ENCODE results near the gene KRT76. TPM values are rescaled to one million over a fixed set of nuclear protein-coding genes. Genes with fewer than 3 reads are reported as not detected.

KRT76 gene
- total RNA-seq, 4 donors from 2014 or later: not detected

GRCh38 chr12:52799505-52800211 is 22.5 kb upstream of the KRT76 start:
- intact Hi-C loops (cut with DNase I; ENCODE audit: low total_unique reads): no loop called here
- Histone ChIP-seq H3K36me3 (no peaks in the 10 kb centered on the region), H3K27ac (no peak overlapping the region), H3K4me1 (no peaks in the 10 kb centered on the region), H3K9me3 (no peaks in the 10 kb centered on the region), H3K27me3 (no peaks in the 10 kb centered on the region), H3K4me3 (no peak overlapping the region)
- DNase-seq: no peak
- TF ChIP-seq POLR2A (IDR thresholded peaks at IDR 0.05) (no peak), CTCF (IDR thresholded peaks at IDR 0.05) (no peak)

GRCh38 chr12:52798671-52799504 is 21.7 kb upstream of the KRT76 start:
- no peaks in the 10 kb centered on the region for H3K4me1 ChIP-seq
- H3K4me3 ChIP-seq: no peak overlapping the region
- intact Hi-C loops (cut with DNase I; ENCODE audit: low total_unique reads): no loop called here
- H3K36me3 ChIP-seq: no peaks in the 10 kb centered on the region
- no peak overlapping the region for H3K27ac ChIP-seq
- no peaks in the 10 kb centered on the region for H3K9me3 ChIP-seq
- no peaks in the 10 kb centered on the region for H3K27me3 ChIP-seq
- TF ChIP-seq CTCF (IDR thresholded peaks at IDR 0.05): no peak
- TF ChIP-seq POLR2A (IDR thresholded peaks at IDR 0.05): no peak
- DNase-seq: no peak

- no peak overlapping the region for H3K4me3 ChIP-seq
- H3K36me3 ChIP-seq: no peaks in the 10 kb centered on the region
- H3K4me1 ChIP-seq: no peaks in the 10 kb centered on the region
- H3K27ac ChIP-seq: no peak overlapping the region
- H3K27me3 ChIP-seq: no peaks in the 10 kb centered on the region
- no peaks in the 10 kb centered on the region for H3K9me3 ChIP-seq
- DNase-seq: no peak
- no peak for TF ChIP-seq CTCF (IDR thresholded peaks at IDR 0.05)
- no peak for TF ChIP-seq POLR2A (IDR thresholded peaks at IDR 0.05)
- intact Hi-C loops (cut with DNase I; ENCODE audit: low total_unique reads): no loop called here
These were observed 21.0 kb upstream of the KRT76 start for GRCh38 chr12:52798003-52798670.

- Histone ChIP-seq H3K9me3 (no peaks in the 10 kb centered on the region), H3K4me3 (no peak overlapping the region), H3K36me3 (no peaks in the 10 kb centered on the region), H3K4me1 (no peaks in the 10 kb centered on the region), H3K27me3 (no peaks in the 10 kb centered on the region), H3K27ac (no peak overlapping the region)
- no peak for TF ChIP-seq CTCF (IDR thresholded peaks at IDR 0.05)
- no peak for TF ChIP-seq POLR2A (IDR thresholded peaks at IDR 0.05)
- DNase-seq: no peak
- intact Hi-C loops (cut with DNase I; ENCODE audit: low total_unique reads): no loop called here
These were observed 20.4 kb upstream of the KRT76 start for GRCh38 chr12:52797529-52797894.

Measured in uterus (tissue), 4 donors.